PC-3 (cell line): ENCODE data around the gene BAIAP2L2.

ENCODE experiments used
- EZH2 ChIP-seq: fragments of 300-600 bp; sonication (generic); IDR thresholded peaks from one replicate; pipeline ENCODE4 v1.6.1; 2017; ENCODE audit warnings: antibody characterized with exemption, mild to moderate bottlenecking, low read length; ENCODE audit not compliant: unreplicated experiment
- EZH2phosphoT487 ChIP-seq: fragments of 300-600 bp; sonication (generic); IDR thresholded peaks from 2 replicates; pipeline ENCODE4 v1.6.1; 2018; ENCODE audit warnings: mild to moderate bottlenecking, antibody characterized with exemption, low read length, borderline replicate concordance
- TF ChIP-seq, protein P1 (sequence below): fragments of 300-600 bp; sonication (generic); conservative IDR thresholded peaks from 2 replicates; pipeline ENCODE4 v1.5.1; 2017; ENCODE audit warnings: antibody characterized with exemption, low read depth, mild to moderate bottlenecking, low read length

- TF ChIP-seq, protein P1, sequence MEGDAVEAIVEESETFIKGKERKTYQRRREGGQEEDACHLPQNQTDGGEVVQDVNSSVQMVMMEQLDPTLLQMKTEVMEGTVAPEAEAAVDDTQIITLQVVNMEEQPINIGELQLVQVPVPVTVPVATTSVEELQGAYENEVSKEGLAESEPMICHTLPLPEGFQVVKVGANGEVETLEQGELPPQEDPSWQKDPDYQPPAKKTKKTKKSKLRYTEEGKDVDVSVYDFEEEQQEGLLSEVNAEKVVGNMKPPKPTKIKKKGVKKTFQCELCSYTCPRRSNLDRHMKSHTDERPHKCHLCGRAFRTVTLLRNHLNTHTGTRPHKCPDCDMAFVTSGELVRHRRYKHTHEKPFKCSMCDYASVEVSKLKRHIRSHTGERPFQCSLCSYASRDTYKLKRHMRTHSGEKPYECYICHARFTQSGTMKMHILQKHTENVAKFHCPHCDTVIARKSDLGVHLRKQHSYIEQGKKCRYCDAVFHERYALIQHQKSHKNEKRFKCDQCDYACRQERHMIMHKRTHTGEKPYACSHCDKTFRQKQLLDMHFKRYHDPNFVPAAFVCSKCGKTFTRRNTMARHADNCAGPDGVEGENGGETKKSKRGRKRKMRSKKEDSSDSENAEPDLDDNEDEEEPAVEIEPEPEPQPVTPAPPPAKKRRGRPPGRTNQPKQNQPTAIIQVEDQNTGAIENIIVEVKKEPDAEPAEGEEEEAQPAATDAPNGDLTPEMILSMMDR, result no peak
- TF ChIP-seq EZH2, result no peak
- no peak for TF ChIP-seq EZH2phosphoT487
These were observed 29.4 kb downstream of the BAIAP2L2 start for GRCh38 chr22:38080850-38081635.
